SU-DHL-6 (cell line): ENCODE results near the gene YWHAQ.

Source experiments
- H2AFZ ChIP-seq: fragments of 200-600 bp; sonication (generic); 2 replicates; pipeline ENCODE4 v1.6.1; 2014; ENCODE audit warnings: low read depth, mild to moderate bottlenecking, moderate library complexity, mixed read lengths, antibody characterized with exemption, low read length; ENCODE audit not compliant: severe bottlenecking
- H3F3A ChIP-seq: fragments of 200-600 bp; shearing (Covaris generic); 2 replicates; pipeline ENCODE4 v1.6.0; 2016; ENCODE audit warnings: antibody characterized with exemption, mild to moderate bottlenecking; ENCODE audit not compliant: insufficient read depth
- H3K27ac ChIP-seq: fragments of 200-600 bp; sonication (generic); 2 replicates; pipeline ENCODE4 v1.5.1; 2016; ENCODE audit warnings: low read depth, mild to moderate bottlenecking, low read length, moderate library complexity, mixed read lengths
- H3K27me3 ChIP-seq: fragments of 200-600 bp; sonication (generic), shearing (Covaris generic); 2 replicates; pipeline ENCODE4 v1.6.0; 2014; ENCODE audit warnings: mild to moderate bottlenecking, low read length
- H3K36me3 ChIP-seq: fragments of 200-600 bp; sonication (generic); 2 replicates; pipeline ENCODE4 v1.6.1; 2014; ENCODE audit warnings: mild to moderate bottlenecking, low read length, mixed read lengths
- H3K4me2 ChIP-seq: fragments of 300-600, 200-600 bp; shearing (Covaris generic), sonication (generic); 2 replicates; pipeline ENCODE4 v1.6.0; 2014; ENCODE audit warnings: low read length, low read depth, mild to moderate bottlenecking; ENCODE audit not compliant: poor library complexity, severe bottlenecking
- H3K4me3 ChIP-seq: fragments of 200-600 bp; sonication (generic); 2 replicates; pipeline ENCODE4 v1.5.1; 2014; ENCODE audit warnings: antibody characterized with exemption, low read length, mild to moderate bottlenecking, mixed read lengths; ENCODE audit not compliant: insufficient read depth, poor library complexity, severe bottlenecking
- H3K79me2 ChIP-seq: fragments of 200-600 bp; sonication (generic); 2 replicates; pipeline ENCODE4 v1.6.1; 2014; ENCODE audit warnings: mild to moderate bottlenecking, low read length, moderate library complexity; ENCODE audit not compliant: insufficient read depth
- H3K9ac ChIP-seq: fragments of 200-600 bp; sonication (generic); 2 replicates; pipeline ENCODE4 v1.7.0; 2014; ENCODE audit warnings: mild to moderate bottlenecking, low read length
- H3K9me2 ChIP-seq: fragments of 200-600 bp; sonication (generic); replicated peaks from 2 replicates; pipeline ENCODE4 v1.6.1; 2014; ENCODE audit warnings: low read length; ENCODE audit not compliant: insufficient read depth
- H3K9me3 ChIP-seq: fragments of 200-600 bp; sonication (generic); 2 replicates; pipeline ENCODE4 v1.6.1; 2014; ENCODE audit warnings: low read length, mixed read lengths; ENCODE audit not compliant: insufficient read depth
- H4K20me1 ChIP-seq: fragments of 200-600 bp; sonication (generic); 2 replicates; pipeline ENCODE4 v1.6.1; 2014; ENCODE audit warnings: low read depth, mild to moderate bottlenecking, antibody characterized with exemption, low read length, moderate library complexity, mixed read lengths
- CTCF ChIP-seq: fragments of 200-600 bp; sonication (generic); IDR thresholded peaks from one replicate; pipeline ENCODE4 v1.5.1; 2017; ENCODE audit warnings: antibody characterized with exemption, mild to moderate bottlenecking, low read length, moderate library complexity; ENCODE audit not compliant: insufficient read depth, poor library complexity, severe bottlenecking
- EZH2phosphoT487 ChIP-seq: fragments of 200-600 bp; sonication (generic), shearing (Covaris generic); conservative IDR thresholded peaks from 2 replicates; pipeline ENCODE4 v1.6.1; 2018; ENCODE audit warnings: mild to moderate bottlenecking, antibody characterized with exemption, low read length, moderate library complexity, mixed read lengths

YWHAQ gene

GRCh38 chr2:9666306-9666705 is 35.5 kb upstream of the YWHAQ start:
- Histone ChIP-seq H3K9me2 (no peaks in the 10 kb centered on the region), H3K9ac (no peak overlapping the region), H3K9me3 (no peaks in the 10 kb centered on the region), H3F3A (no peaks in the 10 kb centered on the region), H4K20me1 (no peaks in the 10 kb centered on the region), H3K4me3 (no peak overlapping the region), H3K79me2 (no peaks in the 10 kb centered on the region), H2AFZ (no peak overlapping the region), H3K4me2 (no peak overlapping the region), H3K27ac (no peak overlapping the region), H3K27me3 (no peaks in the 10 kb centered on the region; the same call in 1 of the 2 replicates), H3K36me3 (no peaks in the 10 kb centered on the region)
- no peak for TF ChIP-seq CTCF

GRCh38 chr2:9665898-9666297 is 35.1 kb upstream of the YWHAQ start:
- Histone ChIP-seq H3K27me3 (no peaks in the 10 kb centered on the region; the same call in 1 of the 2 replicates), H4K20me1 (no peaks in the 10 kb centered on the region), H3K4me2 (no peak overlapping the region), H3K9ac (no peak overlapping the region), H2AFZ (no peak overlapping the region), H3K9me3 (no peaks in the 10 kb centered on the region), H3K79me2 (no peaks in the 10 kb centered on the region), H3K9me2 (no peaks in the 10 kb centered on the region), H3K4me3 (no peak overlapping the region), H3K27ac (no peak overlapping the region), H3F3A (no peaks in the 10 kb centered on the region), H3K36me3 (no peaks in the 10 kb centered on the region)
- TF ChIP-seq EZH2phosphoT487 (no peak), CTCF (no peak)

- Histone ChIP-seq H3K9me2 (no peaks in the 10 kb centered on the region), H3K4me2 (no peak overlapping the region), H3K9me3 (no peaks in the 10 kb centered on the region), H3K27ac (no peak overlapping the region), H3K79me2 (no peaks in the 10 kb centered on the region), H3K36me3 (no peaks in the 10 kb centered on the region), H3K9ac (no peak overlapping the region), H3K4me3 (no peak overlapping the region), H3F3A (no peaks in the 10 kb centered on the region), H4K20me1 (no peaks in the 10 kb centered on the region), H2AFZ (no peak overlapping the region), H3K27me3 (no peaks in the 10 kb centered on the region; the same call in 1 of the 2 replicates)
- TF ChIP-seq EZH2phosphoT487 (no peak), CTCF (no peak)
Observed at GRCh38 chr2:9664365-9664764, 33.6 kb upstream of the YWHAQ start.
